Loucy (cell line): ENCODE results near the gene HCN1.

Experiments
- CTCF ChIP-seq: fragments of 200-600 bp; sonication (generic); conservative IDR thresholded peaks from 2 replicates; pipeline ENCODE4 v1.5.1; 2014; ENCODE audit warnings: mild to moderate bottlenecking, antibody characterized with exemption, low read length
- EZH2phosphoT487 ChIP-seq: fragments of 200-600 bp; IDR thresholded peaks from 2 replicates; pipeline ENCODE4 v1.6.1; 2018; ENCODE audit warnings: antibody characterized with exemption, mild to moderate bottlenecking, moderate library complexity, borderline replicate concordance

DNA sequence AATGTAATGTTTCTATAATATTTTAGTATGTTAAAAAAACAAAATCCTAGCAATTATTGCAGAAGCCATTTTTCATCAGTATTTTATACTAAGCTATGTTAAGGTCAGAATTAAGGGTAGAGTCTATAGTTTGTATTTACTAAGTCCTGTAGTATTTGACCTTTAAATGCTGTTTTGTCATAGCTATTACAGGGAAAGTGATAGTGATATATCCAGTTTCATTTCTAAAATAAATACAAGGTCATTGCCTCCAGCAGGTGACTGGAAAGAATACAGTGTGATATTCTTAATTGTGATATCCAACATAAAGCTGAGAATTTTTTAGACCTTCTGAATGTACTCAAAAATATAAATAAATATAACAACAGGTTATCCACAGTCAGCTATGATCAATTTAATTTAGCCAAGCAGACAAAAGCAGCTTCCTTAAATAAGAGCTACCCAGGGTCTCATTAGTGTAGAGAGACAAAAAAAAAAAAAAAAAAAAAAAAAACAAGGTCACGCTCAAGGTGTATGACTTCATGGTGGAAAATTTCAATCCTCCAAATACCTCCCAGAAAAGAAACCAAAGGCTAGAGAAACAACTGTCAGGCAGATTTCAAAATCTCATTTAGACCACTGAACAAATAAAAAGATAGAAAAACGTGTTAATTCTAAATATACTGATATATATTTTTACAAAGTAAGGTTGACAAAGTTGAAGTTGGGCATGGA lies 278.7 kb downstream of the HCN1 start:
- TF ChIP-seq CTCF, result no peak
- TF ChIP-seq EZH2phosphoT487, result no peak
